H54 (cell line): Measurements from ENCODE around the gene RDM1.
"Not testable (repeated sequence)": the region's sequence is repeated elsewhere in the genome, so short reads cannot be mapped to it uniquely, and the experiment has no call there.

Experiments
- DNase-seq: peaks from one replicate; pipeline ENCODE4 v3.0.0; 2011; ENCODE audit warnings: low spot score, mixed read lengths; ENCODE audit not compliant: insufficient read length
- FAIRE-seq: peaks from 3 replicates; lab custom pipeline; 2011; peaks lifted over from hg19 to GRCh38; lab: Jason Lieb, UNC
- POLR2A ChIP-seq: IDR thresholded peaks from 2 replicates; pipeline ENCODE4 v1.6.1; 2011; ENCODE audit warnings: low read depth, mild to moderate bottlenecking, low read length

Gene RDM1

GRCh38 chr17:35948092-35948491 is 17.5 kb upstream of the RDM1 start:
- FAIRE-seq (no peak), DNase-seq (no peak)
- no peak for TF ChIP-seq POLR2A

GRCh38 chr17:35947156-35947585 is 16.6 kb upstream of the RDM1 start:
- FAIRE-seq (no peak), DNase-seq (peak; percentile 28)
- TF ChIP-seq POLR2A: no peak

- FAIRE-seq: no peak
- DNase-seq: no peak
- no peak for TF ChIP-seq POLR2A
Measured at GRCh38 chr17:35944151-35944550, 13.6 kb upstream of the RDM1 start.

- DNase-seq: no peak
- no peak for FAIRE-seq
- TF ChIP-seq POLR2A: no peak
Measured at GRCh38 chr17:35943537-35943936, 13.0 kb upstream of the RDM1 start, which contains the start of gene LYZL6. Gene LYZL6, minus strand, starts transcription at chr17:35943713. Its CDS starts 4,357 bp downstream, at chr17:35939356.

GRCh38 chr17:35942588-35943186 is 12.1 kb upstream of the RDM1 start:
- FAIRE-seq: no peak
- DNase-seq: no peak
- TF ChIP-seq POLR2A: no peak

GRCh38 chr17:35938492-35938891 is 7.9 kb upstream of the RDM1 start:
- not testable (repeated sequence) for DNase-seq, FAIRE-seq

- no peak for FAIRE-seq
- DNase-seq: no peak
- no peak for TF ChIP-seq POLR2A
Measured at GRCh38 chr17:35936063-35936462, 5.5 kb upstream of the RDM1 start.

- TF ChIP-seq POLR2A: no peak
- no peak for DNase-seq
- FAIRE-seq: no peak
Measured at GRCh38 chr17:35934760-35935159, 4.2 kb upstream of the RDM1 start.

GRCh38 chr17:35932586-35932985 is 2.0 kb upstream of the RDM1 start:
- no peak for DNase-seq
- FAIRE-seq: no peak
- TF ChIP-seq POLR2A: no peak

- DNase-seq: no peak
- FAIRE-seq: no peak
Measured at GRCh38 chr17:35931794-35932425, 1.3 kb upstream of the RDM1 start.

GRCh38 chr17:35927714-35928113 is 2.9 kb downstream of the RDM1 start:
- TF ChIP-seq POLR2A: no peak
- no peak for DNase-seq

More at GRCh38 chr17:35931794-35932425, 1.3 kb upstream of the RDM1 start:
- TF ChIP-seq POLR2A: no peak

GRCh38 chr17:35923609-35924114 is 6.9 kb downstream of the RDM1 start:
- TF ChIP-seq POLR2A: no peak
- DNase-seq (no peak), FAIRE-seq (no peak)

More at GRCh38 chr17:35927714-35928113, 2.9 kb downstream of the RDM1 start:
- FAIRE-seq: no peak

- no peak for FAIRE-seq
- no peak for TF ChIP-seq POLR2A
Measured at GRCh38 chr17:35920229-35920628, 10.3 kb downstream of the RDM1 start.

GRCh38 chr17:35918665-35919064 is 11.9 kb downstream of the RDM1 start:
- DNase-seq: no peak
- no peak for FAIRE-seq
- TF ChIP-seq POLR2A: no peak

More at GRCh38 chr17:35920229-35920628, 10.3 kb downstream of the RDM1 start:
- no peak for DNase-seq
